Dermis blood vessel endothelial cell (primary cell): ENCODE data around the gene HCFC2. TPM values are rescaled to one million over a fixed set of nuclear protein-coding genes. Genes with fewer than 3 reads are reported as not detected.
"Not testable (repeated sequence)": the region's sequence is repeated elsewhere in the genome, so short reads cannot be mapped to it uniquely, and the experiment has no call there.

Experiments
- DNase-seq: peaks from one replicate; pipeline ENCODE4 v3.0.0; 2010
- total RNA-seq: library from RNA; depleted of rRNA; stranded (reverse); fragments of >200 nt; gene quantifications from 2 replicates; pipeline ENCODE4 v1.2.3, GENCODE V29; 2014

Gene HCFC2
- total RNA-seq, 1 donor from 2014 or later = 28.6 TPM

- peak; percentile 57 for DNase-seq
These were observed 6.5 kb upstream of the HCFC2 start for GRCh38 chr12:104057771-104058197.

GRCh38 chr12:104058802-104059201, 5.5 kb upstream of the HCFC2 start:
- DNase-seq = no peak

- no peak for DNase-seq
These were observed 4.4 kb upstream of the HCFC2 start for GRCh38 chr12:104059963-104060362.

- peak; percentile 18 for DNase-seq
These were observed 3.5 kb upstream of the HCFC2 start for GRCh38 chr12:104060791-104061190.

GRCh38 chr12:104063712-104064030, 660 bp upstream of the HCFC2 start:
- peak; percentile 52 for DNase-seq

- DNase-seq = peak; percentile 38
These were observed 604 bp downstream of the HCFC2 start for GRCh38 chr12:104064842-104065427.

GRCh38 chr12:104072099-104072498, 7.8 kb downstream of the HCFC2 start:
- no peak for DNase-seq

GRCh38 chr12:104073699-104074098, 9.4 kb downstream of the HCFC2 start:
- DNase-seq = no peak

GRCh38 chr12:104079024-104079423, 14.7 kb downstream of the HCFC2 start:
- no peak for DNase-seq

- no peak for DNase-seq
These were observed 16.4 kb downstream of the HCFC2 start for GRCh38 chr12:104080764-104081163.

GRCh38 chr12:104083769-104084475, 19.6 kb downstream of the HCFC2 start:
- no peak for DNase-seq

GRCh38 chr12:104090685-104091084, 26.4 kb downstream of the HCFC2 start:
- DNase-seq = no peak

GRCh38 chr12:104091136-104091535, 26.8 kb downstream of the HCFC2 start:
- no peak for DNase-seq

- DNase-seq = no peak
These were observed 30.0 kb downstream of the HCFC2 start for GRCh38 chr12:104094284-104094683.

GRCh38 chr12:104095289-104095688, 31.0 kb downstream of the HCFC2 start:
- no peak for DNase-seq

GRCh38 chr12:104097954-104098353, 33.6 kb downstream of the HCFC2 start:
- DNase-seq = no peak

- no peak for DNase-seq
These were observed 41.1 kb downstream of the HCFC2 start for GRCh38 chr12:104105461-104105860.

GRCh38 chr12:104106965-104107364, 42.6 kb downstream of the HCFC2 start:
- DNase-seq = no peak

- peak; percentile 94 for DNase-seq
These were observed 44.6 kb downstream of the HCFC2 start for GRCh38 chr12:104108755-104109445.

- DNase-seq = no peak
These were observed 45.3 kb downstream of the HCFC2 start for GRCh38 chr12:104109446-104110271.

- not testable (repeated sequence) for DNase-seq
These were observed 50.7 kb downstream of the HCFC2 start for GRCh38 chr12:104114834-104115586.

- DNase-seq = no peak
These were observed 51.2 kb downstream of the HCFC2 start for GRCh38 chr12:104115587-104115975.
